ENCODE measurements around the gene DOHH.
"Not testable (repeated sequence)": the region's sequence is repeated elsewhere in the genome, so short reads cannot be mapped to it uniquely, and the experiment has no call there.

Gene DOHH

GRCh38 chr19:3535235-3535535 is 34.7 kb upstream of the DOHH start:
- no peaks in the 10 kb centered on the region for H3K27me3 ChIP-seq (ENCODE audit: control insufficient read depth in 5 of 5, insufficient read depth in 4 of 5, low read length in 5 of 5)
- H3K36me3 ChIP-seq (ENCODE audit: control insufficient read depth in 5 of 5, insufficient read depth in 5 of 5, low read length in 5 of 5): peaks cover 0 to 74% (median 56%) of the 10 kb centered on the region in 5 donors
- no peak overlapping the region for H3K27ac ChIP-seq (ENCODE audit: low read depth, low read length)
- no peaks in the 10 kb centered on the region for H3K9me3 ChIP-seq (ENCODE audit: control insufficient read depth in 5 of 5, low read length in 5 of 5)
- no peak overlapping the region for H3K4me3 ChIP-seq (ENCODE audit: low read depth in 1 of 5, low read length in 5 of 5)
- no peak overlapping the region for H3K9ac ChIP-seq (ENCODE audit: low read length in 5 of 5)
- peaks cover 3 to 16% (median 12%) of the 10 kb centered on the region in 5 donors for H3K4me1 ChIP-seq (ENCODE audit: control insufficient read depth in 5 of 5, insufficient read depth in 5 of 5, low read length in 5 of 5)

- Histone ChIP-seq H3K27me3 (ENCODE audit: control insufficient read depth in 5 of 5, insufficient read depth in 4 of 5, low read length in 5 of 5) (no peaks in the 10 kb centered on the region), H3K27ac (ENCODE audit: low read depth, low read length) (no peak overlapping the region), H3K4me1 (ENCODE audit: control insufficient read depth in 5 of 5, insufficient read depth in 5 of 5, low read length in 5 of 5) (peaks cover 3 to 15% (median 12%) of the 10 kb centered on the region in 5 donors), H3K4me3 (ENCODE audit: low read depth in 1 of 5, low read length in 5 of 5) (no peak overlapping the region), H3K9me3 (ENCODE audit: control insufficient read depth in 5 of 5, low read length in 5 of 5) (no peaks in the 10 kb centered on the region), H3K36me3 (ENCODE audit: control insufficient read depth in 5 of 5, insufficient read depth in 5 of 5, low read length in 5 of 5) (peaks cover 0 to 76% (median 56%) of the 10 kb centered on the region in 5 donors), H3K9ac (ENCODE audit: low read length in 5 of 5) (no peak overlapping the region)
Observed at GRCh38 chr19:3534375-3535234, 34.1 kb upstream of the DOHH start.

GRCh38 chr19:3533563-3534216 is 33.2 kb upstream of the DOHH start:
- H3K4me3 ChIP-seq (ENCODE audit: low read depth in 1 of 5, low read length in 5 of 5): no peak overlapping the region
- H3K27me3 ChIP-seq (ENCODE audit: control insufficient read depth in 5 of 5, insufficient read depth in 4 of 5, low read length in 5 of 5): no peaks in the 10 kb centered on the region
- H3K27ac ChIP-seq (ENCODE audit: low read depth, low read length): no peak overlapping the region
- H3K9me3 ChIP-seq (ENCODE audit: control insufficient read depth in 5 of 5, low read length in 5 of 5): no peaks in the 10 kb centered on the region
- H3K9ac ChIP-seq (ENCODE audit: low read length in 5 of 5): no peak overlapping the region
- peaks cover 3 to 15% (median 12%) of the 10 kb centered on the region in 5 donors for H3K4me1 ChIP-seq (ENCODE audit: control insufficient read depth in 5 of 5, insufficient read depth in 5 of 5, low read length in 5 of 5)
- peaks cover 0 to 74% (median 56%) of the 10 kb centered on the region in 5 donors for H3K36me3 ChIP-seq (ENCODE audit: control insufficient read depth in 5 of 5, insufficient read depth in 5 of 5, low read length in 5 of 5)

GRCh38 chr19:3533033-3533432 is 32.6 kb upstream of the DOHH start:
- Histone ChIP-seq H3K27me3 (ENCODE audit: control insufficient read depth in 5 of 5, insufficient read depth in 4 of 5, low read length in 5 of 5) (no peaks in the 10 kb centered on the region), H3K4me1 (ENCODE audit: control insufficient read depth in 5 of 5, insufficient read depth in 5 of 5, low read length in 5 of 5) (peaks cover 3 to 15% (median 12%) of the 10 kb centered on the region in 5 donors), H3K9me3 (ENCODE audit: control insufficient read depth in 5 of 5, low read length in 5 of 5) (no peaks in the 10 kb centered on the region), H3K27ac (ENCODE audit: low read depth, low read length) (no peak overlapping the region), H3K4me3 (ENCODE audit: low read depth in 1 of 5, low read length in 5 of 5) (no peak overlapping the region), H3K36me3 (ENCODE audit: control insufficient read depth in 5 of 5, insufficient read depth in 5 of 5, low read length in 5 of 5) (peaks cover 0 to 72% (median 58%) of the 10 kb centered on the region in 5 donors), H3K9ac (ENCODE audit: low read length in 5 of 5) (no peak overlapping the region)

- H3K27ac ChIP-seq (ENCODE audit: low read depth, low read length): no peak overlapping the region
- H3K36me3 ChIP-seq (ENCODE audit: control insufficient read depth in 5 of 5, insufficient read depth in 5 of 5, low read length in 5 of 5): peaks cover 0 to 75% (median 66%) of the 10 kb centered on the region in 5 donors
- no peak overlapping the region for H3K9ac ChIP-seq (ENCODE audit: low read length in 5 of 5)
- no peak overlapping the region for H3K4me3 ChIP-seq (ENCODE audit: low read depth in 1 of 5, low read length in 5 of 5)
- H3K27me3 ChIP-seq (ENCODE audit: control insufficient read depth in 5 of 5, insufficient read depth in 4 of 5, low read length in 5 of 5): no peaks in the 10 kb centered on the region
- peaks cover 3 to 14% (median 12%) of the 10 kb centered on the region in 5 donors for H3K4me1 ChIP-seq (ENCODE audit: control insufficient read depth in 5 of 5, insufficient read depth in 5 of 5, low read length in 5 of 5)
- H3K9me3 ChIP-seq (ENCODE audit: control insufficient read depth in 5 of 5, low read length in 5 of 5): no peaks in the 10 kb centered on the region
Observed at GRCh38 chr19:3532154-3532786, 31.8 kb upstream of the DOHH start.

- Histone ChIP-seq H3K9me3 (ENCODE audit: control insufficient read depth in 5 of 5, low read length in 5 of 5) (no peaks in the 10 kb centered on the region), H3K27ac (ENCODE audit: low read depth, low read length) (no peak overlapping the region), H3K4me1 (ENCODE audit: control insufficient read depth in 5 of 5, insufficient read depth in 5 of 5, low read length in 5 of 5) (peaks cover 3 to 9% (median 8%) of the 10 kb centered on the region in 5 donors), H3K27me3 (ENCODE audit: control insufficient read depth in 5 of 5, insufficient read depth in 4 of 5, low read length in 5 of 5) (no peaks in the 10 kb centered on the region), H3K36me3 (ENCODE audit: control insufficient read depth in 5 of 5, insufficient read depth in 5 of 5, low read length in 5 of 5) (peaks cover 0 to 81% (median 71%) of the 10 kb centered on the region in 5 donors), H3K9ac (ENCODE audit: low read length in 5 of 5) (no peak overlapping the region), H3K4me3 (ENCODE audit: low read depth in 1 of 5, low read length in 5 of 5) (no peak overlapping the region)
Observed at GRCh38 chr19:3531716-3532115, 31.2 kb upstream of the DOHH start.

- Histone ChIP-seq H3K4me1 (ENCODE audit: control insufficient read depth in 5 of 5, insufficient read depth in 5 of 5, low read length in 5 of 5) (no peaks in the 10 kb centered on the region), H3K9ac (ENCODE audit: low read length in 5 of 5) (no peak overlapping the region)
Observed at GRCh38 chr19:3530389-3530788, 29.9 kb upstream of the DOHH start.

GRCh38 chr19:3529299-3529698 is 28.8 kb upstream of the DOHH start:
- H3K27ac ChIP-seq (ENCODE audit: low read depth, low read length); H3K27me3 ChIP-seq (ENCODE audit: control insufficient read depth in 5 of 5, insufficient read depth in 4 of 5, low read length in 5 of 5); H3K9me3 ChIP-seq (ENCODE audit: control insufficient read depth in 5 of 5, low read length in 5 of 5); H3K9ac ChIP-seq (ENCODE audit: low read length in 5 of 5); H3K4me3 ChIP-seq (ENCODE audit: low read depth in 1 of 5, low read length in 5 of 5); H3K4me1 ChIP-seq (ENCODE audit: control insufficient read depth in 5 of 5, insufficient read depth in 5 of 5, low read length in 5 of 5): not testable (repeated sequence)
- H3K36me3 ChIP-seq (ENCODE audit: control insufficient read depth in 5 of 5, insufficient read depth in 5 of 5, low read length in 5 of 5): peaks cover 0 to 79% (median 75%) of the 10 kb centered on the region in 5 donors

More at GRCh38 chr19:3530389-3530788, 29.9 kb upstream of the DOHH start:
- peaks cover 0 to 82% (median 78%) of the 10 kb centered on the region in 5 donors for H3K36me3 ChIP-seq (ENCODE audit: control insufficient read depth in 5 of 5, insufficient read depth in 5 of 5, low read length in 5 of 5)
- no peak overlapping the region for H3K4me3 ChIP-seq (ENCODE audit: low read depth in 1 of 5, low read length in 5 of 5)
- H3K9me3 ChIP-seq (ENCODE audit: control insufficient read depth in 5 of 5, low read length in 5 of 5): no peaks in the 10 kb centered on the region
- no peak overlapping the region for H3K27ac ChIP-seq (ENCODE audit: low read depth, low read length)
- no peaks in the 10 kb centered on the region for H3K27me3 ChIP-seq (ENCODE audit: control insufficient read depth in 5 of 5, insufficient read depth in 4 of 5, low read length in 5 of 5)

- Histone ChIP-seq H3K27me3 (ENCODE audit: control insufficient read depth in 5 of 5, insufficient read depth in 4 of 5, low read length in 5 of 5) (no peaks in the 10 kb centered on the region), H3K9ac (ENCODE audit: low read length in 5 of 5) (no peak overlapping the region), H3K4me1 (ENCODE audit: control insufficient read depth in 5 of 5, insufficient read depth in 5 of 5, low read length in 5 of 5) (no peaks in the 10 kb centered on the region), H3K36me3 (ENCODE audit: control insufficient read depth in 5 of 5, insufficient read depth in 5 of 5, low read length in 5 of 5) (peaks cover 0 to 80% (median 77%) of the 10 kb centered on the region in 5 donors), H3K4me3 (ENCODE audit: low read depth in 1 of 5, low read length in 5 of 5) (no peak overlapping the region), H3K27ac (ENCODE audit: low read depth, low read length) (no peak overlapping the region), H3K9me3 (ENCODE audit: control insufficient read depth in 5 of 5, low read length in 5 of 5) (no peaks in the 10 kb centered on the region)
Observed at GRCh38 chr19:3528539-3529211, 28.2 kb upstream of the DOHH start.

Measured in subcutaneous abdominal adipose tissue (tissue), 5 donors.